ENCODE measurements around the gene ADGRL3.

Gene ADGRL3

GRCh38 chr4:62015043-62015739 is 815.1 kb downstream of the ADGRL3 start:
- H2AFZ ChIP-seq (ENCODE audit: insufficient read depth, low read length, poor library complexity) = no peak overlapping the region
- H4K12ac ChIP-seq (ENCODE audit: low read depth, low read length) = no peak overlapping the region
- no peak overlapping the region for H3K4me2 ChIP-seq (ENCODE audit: low read length)
- H2BK5ac ChIP-seq (ENCODE audit: low read depth, low read length, poor library complexity) = no peak overlapping the region
- H4K91ac ChIP-seq (ENCODE audit: low read depth, low read length) = no peak overlapping the region
- H4K8ac ChIP-seq (ENCODE audit: low read depth, low read length) = no peak overlapping the region
- no CpG with 5 or more reads among the region's 3 CpGs for WGBS (ENCODE audit: extremely low coverage, insufficient coverage, insufficient read length)
- H3K4me1 ChIP-seq (ENCODE audit: control insufficient read depth in 1 of 2, insufficient read depth in 2 of 2, low read length in 2 of 2) = no peaks in the 10 kb centered on the region
- no peak overlapping the region for H3K4ac ChIP-seq (ENCODE audit: low read depth, low read length)
- DNase-seq = peak in 1 of 2 donors; percentile 21
- H2AK5ac ChIP-seq (ENCODE audit: low read length) = no peak overlapping the region
- H3K4me3 ChIP-seq (ENCODE audit: low read depth, low read length) = no peak overlapping the region
- no peak overlapping the region for H3K27ac ChIP-seq (ENCODE audit: low read depth, low read length)
- H2BK120ac ChIP-seq (ENCODE audit: insufficient read depth, low read length, poor library complexity) = no peak overlapping the region
- no peak overlapping the region for H3K14ac ChIP-seq (ENCODE audit: low read length)
- no peak overlapping the region for H3K18ac ChIP-seq (ENCODE audit: low read length)
- no peak overlapping the region for H3K9ac ChIP-seq (ENCODE audit: low read length)
- H3K79me1 ChIP-seq (ENCODE audit: low read length) = no peaks in the 10 kb centered on the region
- no peak overlapping the region for H2BK12ac ChIP-seq (ENCODE audit: low read length)
- no peaks in the 10 kb centered on the region for H3K9me3 ChIP-seq (ENCODE audit: insufficient read depth, low read depth, low read length)
- H3K36me3 ChIP-seq (ENCODE audit: control insufficient read depth in 1 of 2, insufficient read depth in 2 of 2, low read length in 2 of 2) = no peaks in the 10 kb centered on the region
- H3K79me2 ChIP-seq (ENCODE audit: control insufficient read depth, insufficient read depth, low read length, poor library complexity) = no peaks in the 10 kb centered on the region
- H3K23ac ChIP-seq (ENCODE audit: low read length) = no peak overlapping the region
- H3K27me3 ChIP-seq (ENCODE audit: insufficient read depth, low read length) = no peaks in the 10 kb centered on the region

DNA sequence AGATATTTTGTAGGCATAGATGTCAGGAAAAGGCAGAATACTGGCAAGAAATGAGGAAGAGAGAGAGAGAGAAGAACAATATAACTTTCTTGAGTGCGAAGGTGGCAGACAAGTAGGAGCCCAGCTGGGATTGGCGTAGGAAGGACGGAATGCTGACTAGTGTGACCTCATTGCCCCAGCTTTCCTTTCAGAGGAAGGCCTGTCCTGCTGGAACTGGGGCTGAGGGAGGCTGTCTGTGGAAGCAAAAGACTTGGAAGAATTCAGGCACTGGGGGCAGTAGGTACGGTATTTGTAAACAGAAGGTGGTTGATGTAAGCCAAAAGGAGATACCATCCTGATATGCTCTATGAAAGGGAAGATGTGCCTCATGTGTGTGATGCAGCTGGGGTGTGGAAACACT is 818.4 kb downstream of the ADGRL3 start:
- H4K8ac ChIP-seq (ENCODE audit: low read depth, low read length) = no peak overlapping the region
- H3K36me3 ChIP-seq (ENCODE audit: control insufficient read depth in 1 of 2, insufficient read depth in 2 of 2, low read length in 2 of 2) = no peaks in the 10 kb centered on the region
- H2BK5ac ChIP-seq (ENCODE audit: low read depth, low read length, poor library complexity) = no peak overlapping the region
- no peaks in the 10 kb centered on the region for H3K27me3 ChIP-seq (ENCODE audit: insufficient read depth, low read length)
- H3K79me1 ChIP-seq (ENCODE audit: low read length) = no peaks in the 10 kb centered on the region
- no peaks in the 10 kb centered on the region for H3K79me2 ChIP-seq (ENCODE audit: control insufficient read depth, insufficient read depth, low read length, poor library complexity)
- H3K4ac ChIP-seq (ENCODE audit: low read depth, low read length) = no peak overlapping the region
- no peak overlapping the region for H3K27ac ChIP-seq (ENCODE audit: low read depth, low read length)
- H2AK5ac ChIP-seq (ENCODE audit: low read length) = no peak overlapping the region
- no peak overlapping the region for H4K12ac ChIP-seq (ENCODE audit: low read depth, low read length)
- no peak overlapping the region for H2AFZ ChIP-seq (ENCODE audit: insufficient read depth, low read length, poor library complexity)
- H3K18ac ChIP-seq (ENCODE audit: low read length) = no peak overlapping the region
- no peak overlapping the region for H2BK12ac ChIP-seq (ENCODE audit: low read length)
- H3K9me3 ChIP-seq (ENCODE audit: insufficient read depth, low read depth, low read length) = no peaks in the 10 kb centered on the region
- DNase-seq = no peak
- no peak overlapping the region for H4K91ac ChIP-seq (ENCODE audit: low read depth, low read length)
- H3K4me2 ChIP-seq (ENCODE audit: low read length) = no peak overlapping the region
- H3K9ac ChIP-seq (ENCODE audit: low read length) = no peak overlapping the region
- no CpG with 5 or more reads among the region's 4 CpGs for WGBS (ENCODE audit: extremely low coverage, insufficient coverage, insufficient read length)
- no peak overlapping the region for H3K23ac ChIP-seq (ENCODE audit: low read length)
- no peak overlapping the region for H3K14ac ChIP-seq (ENCODE audit: low read length)
- no peaks in the 10 kb centered on the region for H3K4me1 ChIP-seq (ENCODE audit: control insufficient read depth in 1 of 2, insufficient read depth in 2 of 2, low read length in 2 of 2)
- no peak overlapping the region for H2BK120ac ChIP-seq (ENCODE audit: insufficient read depth, low read length, poor library complexity)
- no peak overlapping the region for H3K4me3 ChIP-seq (ENCODE audit: low read depth, low read length)

DNA sequence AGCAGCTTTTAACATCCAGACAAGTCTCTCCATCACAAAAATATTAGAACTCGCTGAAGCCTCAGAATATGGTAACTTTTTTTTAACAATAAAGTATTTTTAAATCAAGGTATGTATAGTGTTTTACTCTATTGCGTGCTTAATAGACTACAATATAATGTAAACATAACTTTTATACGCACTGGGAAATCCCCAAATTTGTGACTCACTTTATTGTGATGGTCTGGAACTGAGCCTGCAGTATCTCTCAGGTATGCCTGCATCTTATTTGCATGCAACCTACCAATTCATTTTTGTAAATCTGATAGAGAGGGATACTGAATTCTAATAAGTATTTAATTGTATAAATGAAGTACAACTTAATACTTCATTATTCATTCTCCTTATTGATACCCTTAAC is 823.5 kb downstream of the ADGRL3 start:
- no peak overlapping the region for H2BK5ac ChIP-seq (ENCODE audit: low read depth, low read length, poor library complexity)
- H2BK120ac ChIP-seq (ENCODE audit: insufficient read depth, low read length, poor library complexity) = no peak overlapping the region
- no peak overlapping the region for H4K12ac ChIP-seq (ENCODE audit: low read depth, low read length)
- H2AFZ ChIP-seq (ENCODE audit: insufficient read depth, low read length, poor library complexity) = no peak overlapping the region
- no peaks in the 10 kb centered on the region for H3K4me1 ChIP-seq (ENCODE audit: control insufficient read depth in 1 of 2, insufficient read depth in 2 of 2, low read length in 2 of 2)
- H3K4ac ChIP-seq (ENCODE audit: low read depth, low read length) = no peak overlapping the region
- no CpG with 5 or more reads among the region's 3 CpGs for WGBS (ENCODE audit: extremely low coverage, insufficient coverage, insufficient read length)
- no peaks in the 10 kb centered on the region for H3K9me3 ChIP-seq (ENCODE audit: insufficient read depth, low read depth, low read length)
- no peaks in the 10 kb centered on the region for H3K36me3 ChIP-seq (ENCODE audit: control insufficient read depth in 1 of 2, insufficient read depth in 2 of 2, low read length in 2 of 2)
- H3K27me3 ChIP-seq (ENCODE audit: insufficient read depth, low read length) = no peaks in the 10 kb centered on the region
- no peak overlapping the region for H2BK12ac ChIP-seq (ENCODE audit: low read length)
- no peaks in the 10 kb centered on the region for H3K79me2 ChIP-seq (ENCODE audit: control insufficient read depth, insufficient read depth, low read length, poor library complexity)
- DNase-seq = no peak
- H3K4me3 ChIP-seq (ENCODE audit: low read depth, low read length) = no peak overlapping the region
- no peak overlapping the region for H3K9ac ChIP-seq (ENCODE audit: low read length)
- no peak overlapping the region for H2AK5ac ChIP-seq (ENCODE audit: low read length)
- no peak overlapping the region for H3K18ac ChIP-seq (ENCODE audit: low read length)
- H3K79me1 ChIP-seq (ENCODE audit: low read length) = no peaks in the 10 kb centered on the region
- no peak overlapping the region for H3K14ac ChIP-seq (ENCODE audit: low read length)
- H3K23ac ChIP-seq (ENCODE audit: low read length) = no peak overlapping the region
- H3K27ac ChIP-seq (ENCODE audit: low read depth, low read length) = no peak overlapping the region
- no peak overlapping the region for H4K91ac ChIP-seq (ENCODE audit: low read depth, low read length)
- H4K8ac ChIP-seq (ENCODE audit: low read depth, low read length) = no peak overlapping the region
- H3K4me2 ChIP-seq (ENCODE audit: low read length) = no peak overlapping the region

DNA sequence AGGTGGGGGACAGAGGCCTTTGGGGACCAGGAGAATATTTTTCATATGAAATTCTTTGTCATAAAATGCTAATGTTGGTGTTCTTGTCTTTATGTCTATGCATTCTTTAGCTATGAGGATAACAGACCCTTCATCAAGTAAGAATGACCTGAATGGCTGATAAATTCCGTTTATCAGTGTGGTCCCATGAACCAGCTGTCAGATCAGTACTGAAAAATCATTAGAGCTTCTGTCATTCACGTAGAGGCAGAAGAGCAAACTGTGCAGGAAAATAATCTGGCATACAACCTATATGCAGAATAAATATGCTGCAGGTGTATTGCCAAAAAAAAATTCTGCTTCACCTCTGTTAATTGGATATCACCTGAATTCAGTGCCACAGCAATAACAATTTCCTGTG is 828.6 kb downstream of the ADGRL3 start:
- Histone ChIP-seq H4K8ac (ENCODE audit: low read depth, low read length) (no peak overlapping the region), H3K79me1 (ENCODE audit: low read length) (no peaks in the 10 kb centered on the region), H2AK5ac (ENCODE audit: low read length) (no peak overlapping the region), H3K27me3 (ENCODE audit: insufficient read depth, low read length) (no peaks in the 10 kb centered on the region), H2BK12ac (ENCODE audit: low read length) (no peak overlapping the region), H4K91ac (ENCODE audit: low read depth, low read length) (no peak overlapping the region), H4K12ac (ENCODE audit: low read depth, low read length) (no peak overlapping the region), H3K9ac (ENCODE audit: low read length) (no peak overlapping the region), H3K23ac (ENCODE audit: low read length) (no peak overlapping the region), H3K4me2 (ENCODE audit: low read length) (no peak overlapping the region), H3K36me3 (ENCODE audit: control insufficient read depth in 1 of 2, insufficient read depth in 2 of 2, low read length in 2 of 2) (no peaks in the 10 kb centered on the region), H2BK5ac (ENCODE audit: low read depth, low read length, poor library complexity) (no peak overlapping the region), H3K9me3 (ENCODE audit: insufficient read depth, low read depth, low read length) (no peaks in the 10 kb centered on the region), H3K27ac (ENCODE audit: low read depth, low read length) (no peak overlapping the region), H3K79me2 (ENCODE audit: control insufficient read depth, insufficient read depth, low read length, poor library complexity) (no peaks in the 10 kb centered on the region), H3K14ac (ENCODE audit: low read length) (no peak overlapping the region), H2AFZ (ENCODE audit: insufficient read depth, low read length, poor library complexity) (no peak overlapping the region), H3K18ac (ENCODE audit: low read length) (no peak overlapping the region), H3K4me3 (ENCODE audit: low read depth, low read length) (no peak overlapping the region), H3K4ac (ENCODE audit: low read depth, low read length) (no peak overlapping the region), H2BK120ac (ENCODE audit: insufficient read depth, low read length, poor library complexity) (no peak overlapping the region), H3K4me1 (ENCODE audit: control insufficient read depth in 1 of 2, insufficient read depth in 2 of 2, low read length in 2 of 2) (no peaks in the 10 kb centered on the region)
- no peak for DNase-seq
- no CpG with 5 or more reads among the region's 2 CpGs for WGBS (ENCODE audit: extremely low coverage, insufficient coverage, insufficient read length)

Data from trophoblast cell (in vitro differentiated cells and primary cell).